Measurements from ENCODE around the gene ATAD2B.

- TF ChIP-seq POLR2A (IDR thresholded peaks at IDR 0.05; ENCODE audit: low read length): no peak
- TF ChIP-seq GATA1 (IDR thresholded peaks at IDR 0.05; ENCODE audit: low read depth, low read length): no peak
Measured at GRCh38 chr2:23844905-23845304, 82.0 kb downstream of the ATAD2B start.

Data from erythroblast (primary cell).